ENCODE data around the gene MYO1D.

The MYO1D gene

DNA sequence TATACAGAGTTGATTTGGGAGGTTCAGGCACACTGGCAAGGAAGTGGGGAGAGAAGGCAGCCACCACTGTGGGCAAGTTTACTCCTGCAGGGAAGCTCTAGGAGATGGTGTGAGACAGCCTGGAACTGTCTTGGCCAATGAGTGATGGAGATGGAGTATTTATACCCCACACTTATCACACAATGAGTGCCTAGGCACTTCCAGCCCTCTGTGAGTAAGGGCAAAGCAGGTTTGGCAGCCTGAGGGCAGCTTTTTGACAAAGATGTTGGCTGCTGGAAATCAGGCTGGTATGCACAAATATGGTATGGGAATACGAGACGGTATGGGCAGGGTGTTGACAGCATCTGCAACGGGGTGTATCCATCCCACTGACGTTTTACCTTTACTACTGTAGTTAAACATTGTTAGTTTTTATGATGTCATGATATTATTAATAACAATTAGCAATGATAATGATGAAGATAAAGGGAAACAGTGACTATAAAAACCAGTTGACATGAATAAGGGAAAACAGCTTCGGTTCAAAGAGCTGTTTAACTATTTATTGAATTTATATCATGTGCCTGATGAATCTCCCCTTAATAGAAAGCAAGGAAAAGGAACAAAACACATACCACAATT is 240.2 kb downstream of the MYO1D start:
- in situ Hi-C loops (cut with HindIII; ENCODE audit: low sequenced_read_pairs) = no loop called here

DNA sequence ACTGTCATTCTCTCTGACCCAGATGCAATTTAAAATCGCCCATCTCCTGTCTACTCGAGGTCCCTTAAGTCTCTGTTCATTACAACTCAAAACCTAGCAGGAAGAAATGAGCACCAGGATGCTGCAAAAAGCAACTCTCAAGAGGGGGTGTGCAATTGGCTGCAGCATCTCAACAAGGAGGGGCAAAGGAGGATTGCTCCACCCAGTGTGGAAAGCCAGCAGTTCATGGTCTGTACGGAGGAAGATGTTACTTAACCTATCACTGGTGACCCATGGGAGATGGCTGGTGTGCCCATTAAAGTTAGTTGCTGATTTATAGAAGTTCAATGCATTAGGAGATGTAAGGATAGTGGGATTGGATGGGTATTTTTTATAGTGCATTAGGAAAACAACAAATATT is 242.8 kb downstream of the MYO1D start:
- in situ Hi-C loops (cut with HindIII; ENCODE audit: low sequenced_read_pairs) = no loop called here

DNA sequence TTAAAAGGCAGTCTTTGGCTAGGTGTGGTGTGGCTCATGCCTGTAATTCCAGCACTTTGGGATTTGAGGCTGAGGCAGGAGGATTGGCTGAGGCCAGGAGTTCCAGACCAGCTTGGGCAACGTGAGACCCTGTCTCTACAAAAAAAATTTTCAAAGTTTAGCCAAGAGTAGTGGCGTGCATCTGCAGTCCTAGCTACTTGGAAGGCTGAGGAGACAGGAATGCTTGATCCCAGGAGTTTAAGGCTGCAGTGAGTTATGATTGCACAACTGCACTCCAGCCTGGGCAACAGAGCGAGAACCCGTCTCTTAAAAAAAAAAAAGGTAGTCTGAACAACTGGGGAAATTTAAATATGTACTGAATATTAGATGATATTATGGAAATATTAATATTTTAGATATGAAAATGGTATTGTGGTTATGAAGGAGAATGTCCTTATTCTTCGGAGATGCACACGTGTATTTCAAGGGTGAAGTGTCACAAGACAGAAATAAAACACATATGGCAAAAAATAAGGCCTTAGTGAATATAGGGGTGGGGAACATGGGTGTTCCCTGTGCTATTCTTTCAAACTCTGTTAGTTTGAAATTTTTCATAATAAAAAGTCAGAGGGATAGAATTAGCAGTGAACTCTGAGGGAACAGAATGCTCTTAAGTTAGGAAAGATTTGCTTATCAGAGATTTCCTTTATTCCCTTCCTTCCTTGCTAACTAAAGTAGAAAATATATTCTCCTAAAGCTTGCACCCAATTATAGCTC is 245.4 kb downstream of the MYO1D start:
- in situ Hi-C loops (cut with HindIII; ENCODE audit: low sequenced_read_pairs) = no loop called here

DNA sequence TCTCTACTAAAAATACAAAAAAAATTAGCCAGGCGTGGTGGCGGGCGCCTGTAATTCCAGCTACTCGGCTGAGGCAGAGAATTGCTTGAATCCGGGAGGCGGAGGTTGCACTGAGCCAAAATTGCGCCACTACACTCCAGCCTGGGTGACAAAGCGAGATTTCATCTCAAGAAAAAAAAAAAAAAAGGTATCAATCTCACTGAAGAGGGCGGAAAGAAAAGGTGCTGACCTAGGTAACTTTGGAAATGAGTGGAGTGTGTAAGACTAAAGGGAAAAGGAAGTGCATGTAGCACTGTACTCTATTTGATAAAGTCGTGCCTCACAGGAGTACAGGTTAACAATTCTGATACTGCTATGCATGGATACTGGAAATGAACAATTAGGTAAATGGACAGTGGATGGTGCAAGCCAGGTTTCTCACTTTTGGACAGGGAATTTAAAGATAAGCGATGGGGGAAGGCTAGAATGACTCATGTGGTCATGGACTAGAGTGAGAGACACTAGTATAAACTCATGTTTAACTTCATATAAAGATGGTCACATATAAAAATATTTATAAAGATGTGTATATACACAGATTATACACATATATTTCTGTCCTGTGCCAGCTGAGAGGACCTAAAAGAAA is 247.2 kb downstream of the MYO1D start:
- in situ Hi-C loops (cut with HindIII; ENCODE audit: low sequenced_read_pairs) = no loop called here

DNA sequence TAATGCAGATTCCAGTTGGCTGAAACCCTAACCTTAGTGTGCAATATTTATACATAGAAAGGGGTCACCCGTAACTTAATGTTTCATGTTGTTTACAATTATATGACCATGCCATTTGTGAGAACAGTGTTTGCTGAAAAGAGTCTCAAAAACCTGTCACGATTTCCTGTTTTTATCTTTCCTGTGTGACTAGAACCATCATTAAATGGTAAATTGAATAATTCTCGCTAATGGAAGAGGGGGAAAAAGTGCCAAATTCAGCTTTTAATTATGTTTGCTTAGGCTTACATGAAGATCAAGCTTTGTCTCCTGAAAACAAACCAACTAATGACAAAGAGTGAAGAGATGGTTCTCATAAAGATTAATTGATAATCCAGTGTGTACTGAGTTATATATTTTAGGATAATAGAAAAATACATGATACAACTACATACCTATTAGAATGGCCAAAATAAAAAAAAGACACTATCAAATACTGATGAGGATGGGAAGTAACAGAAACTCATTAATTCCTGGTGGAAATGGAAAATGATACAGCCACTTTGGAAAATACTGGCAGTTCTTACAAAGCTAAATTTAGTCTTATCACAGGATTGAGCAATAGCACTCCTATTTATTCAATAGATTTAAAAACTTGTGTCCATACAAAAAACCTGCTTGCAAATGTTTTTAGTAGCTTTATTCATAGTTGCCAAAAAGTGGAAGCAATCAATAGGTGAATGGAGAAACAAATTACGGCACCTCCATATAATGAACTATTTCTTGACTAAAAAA is 248.5 kb downstream of the MYO1D start:
- in situ Hi-C loops (cut with HindIII; ENCODE audit: low sequenced_read_pairs) = no loop called here

DNA sequence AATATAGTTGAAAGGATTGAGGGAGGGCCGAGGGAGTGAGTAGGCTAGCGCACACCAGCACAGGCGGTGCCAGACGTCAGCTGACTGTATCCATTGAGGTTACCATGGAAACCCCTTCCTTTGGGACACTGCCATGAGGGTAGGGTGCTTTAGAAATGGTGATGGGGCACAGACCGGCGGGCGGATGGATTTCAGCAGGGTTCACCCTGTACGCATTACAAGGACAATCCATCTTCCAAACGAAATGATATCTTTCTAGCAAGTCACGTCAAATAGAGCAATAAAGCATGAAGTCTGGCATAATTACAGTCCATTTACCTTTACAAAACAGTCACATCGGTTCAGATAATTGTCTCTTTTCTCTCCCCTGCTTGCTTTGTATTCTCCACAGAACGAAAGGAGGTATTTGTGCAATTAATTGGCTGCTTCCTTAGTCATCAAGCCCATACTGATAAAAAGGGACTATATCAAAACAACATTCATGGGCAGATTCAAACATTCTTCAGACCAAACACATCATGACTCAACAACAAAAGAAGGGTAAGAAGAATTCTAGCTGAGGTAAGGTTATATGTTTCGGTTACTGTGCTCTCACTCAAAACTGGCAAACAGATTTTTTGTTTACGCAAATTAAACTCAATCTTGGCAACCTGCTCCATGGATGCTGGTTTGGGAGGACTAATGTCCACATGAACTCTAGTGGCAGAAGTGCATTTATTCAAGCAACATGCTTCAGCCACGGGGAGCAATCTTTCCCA is 249.5 kb downstream of the MYO1D start:
- in situ Hi-C loops (cut with HindIII; ENCODE audit: low sequenced_read_pairs) = no loop called here

DNA sequence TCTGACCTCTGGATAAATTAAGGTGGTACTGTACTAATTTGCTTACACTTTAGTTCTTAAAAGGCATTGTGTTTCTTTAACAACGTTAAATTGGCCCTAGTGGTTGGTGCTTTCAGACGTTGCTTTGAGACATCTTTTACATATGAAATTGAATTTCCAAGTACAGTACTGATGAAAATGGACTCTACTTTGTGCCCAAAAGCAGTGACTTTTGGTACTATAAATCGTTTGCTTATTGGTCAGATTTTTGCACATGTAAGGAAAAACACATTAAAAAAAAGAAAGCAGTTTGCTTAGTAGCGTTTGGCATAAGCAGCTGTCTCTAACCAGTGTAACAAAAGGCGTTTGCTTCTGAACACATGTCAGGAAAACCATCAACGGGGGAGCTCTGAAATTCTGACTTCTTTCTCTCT is 250.5 kb downstream of the MYO1D start:
- in situ Hi-C loops (cut with HindIII; ENCODE audit: low sequenced_read_pairs) = no loop called here

DNA sequence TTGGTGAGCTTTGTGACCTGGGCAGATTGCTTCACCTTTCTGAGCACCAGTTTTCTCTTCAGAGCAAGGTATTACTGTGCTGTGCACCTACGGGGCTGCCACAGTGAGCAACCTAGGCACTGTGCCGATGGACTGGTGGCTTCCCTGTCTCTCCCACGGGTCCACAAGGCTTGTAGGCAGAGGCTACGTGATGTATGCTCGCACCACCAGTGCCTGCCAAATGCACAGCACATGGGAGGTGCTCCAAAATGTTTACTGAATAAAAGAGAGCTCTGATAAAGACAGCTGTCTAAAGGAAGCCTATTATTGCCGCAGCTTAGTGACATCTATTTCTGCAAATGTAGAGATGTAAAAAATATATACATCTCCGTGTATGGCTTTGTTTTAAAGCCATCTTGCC is 251.0 kb downstream of the MYO1D start:
- in situ Hi-C loops (cut with HindIII; ENCODE audit: low sequenced_read_pairs) = no loop called here

DNA sequence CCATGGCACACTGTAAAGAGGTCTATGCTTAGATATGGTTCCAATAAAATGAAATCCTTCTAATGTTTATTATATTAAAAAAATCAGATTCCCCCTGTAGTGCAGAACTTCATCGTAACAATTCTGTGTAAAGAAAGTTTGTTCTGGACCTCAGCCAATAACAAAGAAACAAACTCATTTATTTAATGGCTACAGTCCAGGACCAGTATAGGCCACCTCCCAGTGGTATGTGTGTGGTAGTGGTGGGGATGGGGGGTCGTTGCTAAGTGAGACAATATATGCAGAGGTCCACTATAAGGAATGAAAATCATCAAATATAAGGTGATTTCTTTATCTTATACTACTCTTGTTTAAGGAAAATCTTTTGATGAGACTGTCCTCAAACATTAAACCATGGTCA is 253.7 kb downstream of the MYO1D start:
- in situ Hi-C loops (cut with HindIII; ENCODE audit: low sequenced_read_pairs) = no loop called here

DNA sequence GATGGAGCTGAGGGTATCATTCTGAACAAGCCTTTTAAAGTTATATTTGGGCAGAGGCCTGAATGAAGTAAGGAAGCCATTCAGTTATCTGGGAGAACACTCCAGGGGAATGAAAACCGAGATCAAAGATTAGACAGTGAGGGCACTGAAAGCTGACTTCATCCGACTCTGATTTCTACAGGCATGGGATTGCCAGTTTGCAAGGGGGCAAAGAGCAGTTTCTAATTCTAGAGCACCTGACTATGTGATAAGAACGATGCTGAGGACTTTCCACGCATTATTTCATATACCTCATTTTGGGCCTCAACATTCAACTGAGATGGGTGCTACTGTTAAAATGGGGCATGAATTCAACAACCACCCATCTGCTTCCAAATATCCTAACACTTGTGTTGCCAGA is 254.4 kb downstream of the MYO1D start:
- in situ Hi-C loops (cut with HindIII; ENCODE audit: low sequenced_read_pairs) = no loop called here

DNA sequence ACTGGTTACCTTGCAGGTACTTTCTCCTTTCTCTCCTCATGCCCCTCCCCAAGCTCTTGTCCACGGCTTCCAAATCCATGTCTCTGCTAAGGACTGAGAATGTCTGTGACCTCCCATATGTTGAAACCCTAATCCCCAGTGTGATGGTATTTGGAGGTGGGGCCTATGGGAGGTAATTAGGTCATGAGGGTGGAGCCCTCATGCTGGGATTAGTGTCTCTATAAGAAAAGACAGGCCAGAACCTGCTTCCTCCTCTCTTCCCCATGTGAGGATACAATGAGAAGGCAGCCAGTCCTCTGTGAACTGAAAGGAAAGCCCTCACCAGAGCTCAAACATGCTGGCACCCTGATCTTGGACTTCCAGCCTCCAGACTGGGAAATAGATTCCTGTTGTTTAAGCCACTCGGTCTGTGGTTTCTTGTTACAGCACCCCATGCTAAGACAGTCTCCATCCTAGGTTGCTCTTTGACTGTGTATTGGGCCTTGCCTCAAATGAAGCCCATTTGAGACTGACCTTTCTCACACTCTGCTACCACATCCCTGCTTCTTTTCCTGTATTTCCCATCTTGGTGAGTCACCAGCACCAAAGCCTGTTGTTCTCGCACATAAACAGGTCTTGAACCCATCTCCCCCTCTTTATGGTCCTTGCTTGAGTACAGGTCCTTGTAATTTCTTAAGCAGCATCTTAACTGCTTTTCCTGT is 255.2 kb downstream of the MYO1D start:
- in situ Hi-C loops (cut with HindIII; ENCODE audit: low sequenced_read_pairs) = no loop called here

DNA sequence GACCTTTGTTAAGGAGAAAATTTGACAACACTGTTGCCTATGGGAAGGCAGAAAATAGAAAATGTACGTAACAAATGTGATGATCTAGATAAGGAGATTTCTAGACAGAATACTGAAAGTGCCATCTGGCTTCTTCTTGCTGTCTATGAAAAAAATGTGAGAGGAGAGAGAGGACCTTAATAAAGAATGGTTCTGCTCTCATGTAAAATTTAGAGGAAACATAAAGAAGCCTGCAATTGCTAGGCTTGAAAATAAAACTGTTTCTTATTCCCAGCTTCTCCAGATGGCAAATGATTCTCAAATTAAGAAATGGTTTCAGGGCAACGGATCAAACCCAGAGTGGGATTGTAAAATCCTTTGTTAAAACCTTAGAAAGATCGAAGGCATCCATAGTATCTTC is 261.6 kb downstream of the MYO1D start:
- in situ Hi-C loops (cut with HindIII; ENCODE audit: low sequenced_read_pairs) = no loop called here

DNA sequence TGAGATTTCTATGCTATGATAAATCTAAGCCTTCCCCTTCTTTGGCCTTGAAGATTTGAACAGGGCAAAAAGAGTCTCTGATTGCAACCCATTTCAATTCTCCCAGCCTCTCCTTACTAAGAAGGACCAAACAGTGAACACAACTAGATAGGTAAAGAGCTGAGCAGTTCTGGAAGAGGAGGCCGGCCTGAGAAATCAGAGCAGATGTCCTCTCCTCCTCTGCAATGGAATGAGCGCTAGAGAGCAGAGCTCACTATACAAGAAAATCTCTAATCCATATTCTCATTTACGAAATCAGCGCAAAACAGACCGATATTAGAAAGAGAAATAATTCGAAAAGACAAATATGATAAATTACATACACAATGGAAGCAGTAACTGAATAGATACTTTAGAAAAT is 266.0 kb downstream of the MYO1D start:
- in situ Hi-C loops (cut with HindIII; ENCODE audit: low sequenced_read_pairs) = no loop called here

DNA sequence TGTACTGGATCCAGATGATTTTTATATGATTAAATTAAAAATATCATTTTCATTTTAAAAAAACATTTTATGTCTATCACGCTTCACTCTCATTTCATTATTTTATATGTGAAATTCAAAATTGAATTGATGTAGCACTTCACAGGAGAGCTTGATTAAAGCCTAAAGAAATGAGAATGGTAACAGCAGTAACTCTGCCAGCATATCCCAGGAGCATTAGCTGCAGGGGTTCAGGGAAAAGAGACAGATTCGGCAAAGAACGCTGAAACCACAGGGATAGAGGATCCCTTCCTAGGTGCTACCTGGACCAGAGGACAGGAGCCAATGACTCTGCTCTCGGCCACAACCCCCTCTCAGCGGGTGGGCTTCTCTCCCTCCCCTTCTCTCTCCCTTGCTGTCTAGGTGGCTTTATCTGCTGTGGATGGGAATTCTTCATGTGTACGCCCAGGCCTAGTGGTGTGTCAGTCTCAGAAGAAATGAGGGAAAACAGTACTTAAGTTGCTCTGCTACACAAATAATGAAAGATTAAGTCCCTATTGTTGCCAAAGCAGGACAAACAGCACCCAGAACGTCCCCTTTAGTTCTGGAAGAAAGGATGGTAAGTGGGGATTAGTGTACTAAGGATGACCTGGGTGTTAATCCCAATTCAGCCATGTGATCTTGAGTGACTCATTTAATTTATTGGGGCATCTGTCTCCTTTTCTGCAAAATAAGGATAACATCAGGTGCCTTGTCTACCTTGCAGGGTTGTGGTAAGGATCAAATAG is 266.9 kb downstream of the MYO1D start:
- in situ Hi-C loops (cut with HindIII; ENCODE audit: low sequenced_read_pairs) = no loop called here

DNA sequence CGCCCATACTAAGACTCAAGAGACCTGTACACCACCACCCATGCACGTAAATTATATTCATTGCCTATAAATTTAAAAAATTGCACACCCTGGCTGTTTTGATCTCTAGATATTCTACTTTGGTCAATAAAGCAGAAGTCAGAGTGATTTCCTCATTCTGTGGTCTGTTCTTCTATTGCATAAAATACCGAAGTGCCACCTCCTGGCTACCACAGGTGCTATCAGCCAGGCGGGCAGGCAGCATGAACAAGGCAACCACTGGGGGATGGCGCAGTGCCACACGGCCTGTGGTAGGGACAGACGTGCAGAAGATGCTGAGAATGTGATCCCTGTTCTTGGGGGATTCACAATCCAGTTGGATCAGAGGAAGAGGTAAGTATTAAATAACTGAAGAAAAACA is 267.8 kb downstream of the MYO1D start:
- in situ Hi-C loops (cut with HindIII; ENCODE audit: low sequenced_read_pairs) = no loop called here

DNA sequence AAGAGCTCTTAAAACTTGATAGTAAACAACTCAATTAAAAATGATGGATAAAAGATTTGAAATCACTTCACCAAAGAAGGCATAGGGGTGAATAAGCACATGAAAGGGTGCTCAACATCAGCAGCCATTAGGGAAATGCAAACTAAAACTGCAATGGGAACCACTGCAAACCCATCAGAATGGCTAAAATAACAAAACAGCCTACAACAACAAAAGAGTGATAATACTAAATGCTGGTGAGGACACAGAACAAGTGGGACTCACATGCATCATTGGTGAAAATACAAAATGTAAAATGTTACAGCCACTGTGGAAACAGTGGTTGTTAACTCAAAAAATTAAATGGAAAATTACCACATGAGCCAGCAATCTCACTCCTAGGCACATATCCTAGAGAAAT is 268.7 kb downstream of the MYO1D start:
- in situ Hi-C loops (cut with HindIII; ENCODE audit: low sequenced_read_pairs) = no loop called here

DNA sequence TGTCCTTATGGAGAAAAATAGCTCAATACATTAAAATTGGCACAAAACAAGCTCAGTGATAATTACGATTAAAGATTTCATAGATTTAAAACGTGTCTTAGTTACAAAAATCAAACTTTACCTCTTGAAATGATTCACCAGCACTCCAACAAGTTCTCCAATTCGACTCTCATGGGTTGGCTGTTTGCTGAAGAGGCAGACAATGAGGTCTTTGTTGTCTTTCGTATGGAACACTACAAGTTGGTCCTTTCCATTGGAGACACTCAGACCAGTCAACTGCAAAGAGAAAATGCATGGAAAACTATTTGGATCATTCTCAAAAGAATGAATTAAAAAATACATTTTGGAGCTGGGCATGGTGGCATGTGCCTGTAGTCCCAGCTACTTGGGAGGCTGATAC is 272.0 kb downstream of the MYO1D start:
- in situ Hi-C loops (cut with HindIII; ENCODE audit: low sequenced_read_pairs) = no loop called here

DNA sequence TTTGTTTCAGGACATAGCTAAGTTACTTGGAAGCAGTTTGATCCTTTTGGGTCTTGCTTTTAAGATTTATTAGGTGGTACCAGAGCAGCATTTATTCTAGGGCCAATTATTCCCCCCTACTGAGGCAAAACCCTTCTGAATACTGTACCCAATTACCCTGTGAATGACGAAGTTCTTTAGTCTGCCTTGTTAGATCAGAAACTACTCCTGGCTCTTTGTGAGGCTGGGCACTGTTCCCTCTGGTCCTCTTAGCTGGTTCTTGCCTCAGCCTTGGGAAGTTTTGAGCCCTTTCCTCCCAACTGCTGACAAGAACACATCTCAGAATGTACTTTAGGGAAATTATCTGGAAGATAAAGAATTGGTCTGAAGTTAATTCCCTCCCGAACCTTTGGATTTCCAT is 274.5 kb downstream of the MYO1D start:
- in situ Hi-C loops (cut with HindIII; ENCODE audit: low sequenced_read_pairs) = no loop called here

DNA sequence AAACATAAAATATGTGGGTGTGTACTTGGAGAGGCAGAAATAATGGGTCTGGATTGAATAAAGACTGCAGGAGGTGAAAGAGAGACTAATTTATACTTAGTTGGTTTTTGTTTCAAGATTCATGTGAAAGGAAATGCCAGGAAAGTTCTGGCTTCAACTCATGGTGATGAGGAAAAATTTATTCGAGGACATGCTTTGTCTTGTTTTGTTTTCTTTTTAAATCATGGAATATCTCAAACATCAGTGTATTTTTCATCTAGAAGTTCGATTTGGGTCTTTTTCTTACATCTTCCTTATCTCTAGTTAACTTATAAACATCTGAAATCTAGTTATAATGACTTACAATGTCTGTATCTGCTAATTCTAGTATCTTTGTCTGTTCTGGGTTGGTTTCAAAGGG is 275.1 kb downstream of the MYO1D start:
- in situ Hi-C loops (cut with HindIII; ENCODE audit: low sequenced_read_pairs) = no loop called here

DNA sequence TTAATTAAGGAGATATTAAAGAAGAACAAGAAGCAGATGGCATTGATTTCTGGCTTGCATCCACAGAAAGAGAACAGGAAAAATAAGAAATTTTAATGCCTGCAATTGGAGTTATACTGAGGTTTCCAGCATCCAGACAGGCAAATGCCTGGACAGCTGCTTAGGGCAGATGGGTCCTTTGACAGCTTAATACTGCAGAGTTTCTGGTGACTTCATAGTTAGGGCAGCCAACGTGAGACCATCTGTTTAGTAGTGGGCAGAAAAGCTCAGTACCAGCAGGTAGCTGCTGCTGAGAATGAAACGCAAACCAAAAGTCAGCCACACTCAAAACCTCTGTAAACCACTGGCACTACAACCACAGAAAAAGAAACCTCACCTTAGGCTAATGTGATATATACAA is 280.3 kb downstream of the MYO1D start:
- in situ Hi-C loops (cut with HindIII; ENCODE audit: low sequenced_read_pairs) = no loop called here
